ENCODE measurements around the gene HS1BP3.
A peak's percentile ranks its signal among the peaks of the same experiment; 100 is the strongest.

The HS1BP3 gene

GRCh38 chr2:20645301-20645701, 5.6 kb downstream of the HS1BP3 start:
- no peak for DNase-seq

DNA sequence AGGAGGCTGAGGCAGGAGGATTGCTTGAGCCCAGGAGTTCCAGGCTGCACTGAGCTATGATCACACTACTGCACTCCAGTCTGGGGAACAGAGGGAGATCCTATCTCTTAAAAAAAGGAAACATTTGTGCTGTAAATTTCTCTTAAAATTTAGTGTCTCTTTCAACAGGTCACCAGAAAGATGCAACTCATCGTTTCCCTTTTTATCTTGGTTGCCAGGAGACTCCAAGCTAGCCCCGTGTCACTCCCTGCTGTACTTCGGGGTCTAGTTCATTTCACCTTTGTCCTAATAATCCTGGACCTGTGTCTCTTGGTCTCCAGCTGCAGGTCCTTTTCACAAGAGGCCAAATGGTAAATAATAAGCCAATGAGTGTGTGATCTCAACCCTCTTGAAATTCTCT, 7.1 kb downstream of the HS1BP3 start:
- no peak for DNase-seq

DNA sequence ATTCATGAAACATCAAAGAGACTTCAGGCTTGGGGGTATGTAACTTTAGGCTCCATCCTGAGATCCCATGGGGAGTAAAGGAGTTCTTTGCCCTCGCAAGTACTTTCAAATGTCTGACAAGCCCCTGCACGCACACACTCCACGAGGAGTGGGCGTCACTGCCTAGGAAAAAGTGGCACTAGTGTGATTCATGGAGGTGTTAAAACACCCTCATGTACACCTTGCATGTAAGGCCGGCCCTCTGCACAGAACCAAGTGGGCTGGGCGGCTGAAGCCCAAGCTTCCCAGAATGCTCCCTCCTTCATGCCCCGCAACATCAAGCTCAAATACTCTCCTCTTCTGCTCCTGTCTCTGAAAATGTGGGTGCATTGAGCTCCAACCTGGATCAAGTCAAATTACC, 7.8 kb downstream of the HS1BP3 start:
- no peak for DNase-seq

DNA sequence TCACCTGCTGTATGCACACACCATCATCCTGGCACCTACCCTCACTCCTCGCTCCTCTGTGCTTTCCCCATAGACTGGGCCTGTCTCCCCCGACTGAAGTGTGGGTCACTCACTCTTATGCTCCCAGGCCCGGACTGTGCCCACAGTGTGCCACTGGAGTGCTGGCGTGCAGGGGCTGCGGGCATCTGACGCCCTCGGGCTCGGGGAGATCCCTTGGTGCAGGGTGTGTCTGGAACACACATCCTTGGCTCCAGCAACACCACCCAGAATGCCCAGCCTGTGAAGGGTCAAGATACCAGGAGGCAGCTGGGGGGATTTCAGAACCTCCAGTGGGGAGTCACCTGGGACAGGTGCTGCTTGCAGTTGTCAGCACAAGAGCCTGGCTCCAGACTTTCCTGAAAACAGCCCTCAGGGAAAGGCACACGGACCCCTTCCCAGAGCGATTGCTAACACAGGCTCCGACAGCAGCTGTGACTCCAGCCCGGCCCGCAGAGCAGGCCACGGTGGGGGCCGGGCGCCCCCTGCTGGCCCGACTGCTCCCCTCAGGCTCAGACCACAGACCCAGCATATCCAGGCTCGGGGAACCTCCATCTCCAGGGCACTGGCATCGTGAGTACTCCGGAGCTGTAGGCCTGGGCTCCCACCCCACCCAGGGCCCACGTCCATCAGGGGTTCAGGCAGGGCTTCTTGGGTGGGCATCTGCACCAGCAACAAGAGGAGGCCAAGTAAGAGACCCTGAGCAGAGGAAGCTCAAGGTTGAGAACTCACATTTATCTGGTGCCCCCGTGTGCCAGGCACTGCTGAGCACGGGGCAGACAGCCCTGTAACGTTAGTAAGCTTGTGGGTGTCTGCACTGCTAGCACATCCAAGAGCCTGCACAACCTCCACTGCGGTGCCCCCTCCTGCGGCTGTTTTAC, 8.6 kb downstream of the HS1BP3 start:
- DNase-seq, result peak; percentile 49

GRCh38 chr2:20641123-20641985, 9.5 kb downstream of the HS1BP3 start:
- DNase-seq, result no peak

DNA sequence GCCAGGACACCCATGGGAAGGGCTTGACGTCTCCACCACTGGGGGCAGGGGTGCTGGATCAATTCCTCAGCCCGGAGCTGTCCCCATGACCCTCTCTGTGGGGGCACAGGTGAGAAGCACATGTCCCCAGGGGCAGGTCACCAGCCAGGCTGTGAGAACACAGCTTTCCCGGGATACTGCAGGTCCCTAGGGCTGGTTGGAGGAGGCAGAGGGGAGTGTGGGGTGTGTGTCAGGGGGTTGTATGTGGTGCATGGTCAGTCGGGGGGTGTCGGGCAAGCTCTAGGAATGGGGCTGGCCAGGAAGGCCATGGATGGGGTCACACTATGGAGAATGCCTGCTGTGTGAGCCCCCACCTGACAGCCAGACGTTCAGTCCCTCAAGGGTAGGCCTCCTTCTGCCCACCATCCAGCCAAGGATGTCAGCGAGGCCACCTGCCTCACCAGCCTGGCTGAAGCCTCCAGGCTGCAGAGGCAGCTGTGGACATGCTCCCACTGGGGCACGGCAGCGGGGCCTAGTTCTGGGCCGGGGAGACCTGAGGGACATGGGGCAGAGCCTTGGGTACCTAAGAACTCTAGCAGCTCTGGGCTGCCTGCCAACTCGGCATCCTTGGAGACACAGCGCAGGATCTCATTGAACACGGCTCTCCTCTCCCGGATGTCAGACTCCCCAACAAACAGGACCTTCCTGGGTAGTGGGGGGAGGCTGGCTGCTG, 10.3 kb downstream of the HS1BP3 start:
- DNase-seq, result no peak

DNA sequence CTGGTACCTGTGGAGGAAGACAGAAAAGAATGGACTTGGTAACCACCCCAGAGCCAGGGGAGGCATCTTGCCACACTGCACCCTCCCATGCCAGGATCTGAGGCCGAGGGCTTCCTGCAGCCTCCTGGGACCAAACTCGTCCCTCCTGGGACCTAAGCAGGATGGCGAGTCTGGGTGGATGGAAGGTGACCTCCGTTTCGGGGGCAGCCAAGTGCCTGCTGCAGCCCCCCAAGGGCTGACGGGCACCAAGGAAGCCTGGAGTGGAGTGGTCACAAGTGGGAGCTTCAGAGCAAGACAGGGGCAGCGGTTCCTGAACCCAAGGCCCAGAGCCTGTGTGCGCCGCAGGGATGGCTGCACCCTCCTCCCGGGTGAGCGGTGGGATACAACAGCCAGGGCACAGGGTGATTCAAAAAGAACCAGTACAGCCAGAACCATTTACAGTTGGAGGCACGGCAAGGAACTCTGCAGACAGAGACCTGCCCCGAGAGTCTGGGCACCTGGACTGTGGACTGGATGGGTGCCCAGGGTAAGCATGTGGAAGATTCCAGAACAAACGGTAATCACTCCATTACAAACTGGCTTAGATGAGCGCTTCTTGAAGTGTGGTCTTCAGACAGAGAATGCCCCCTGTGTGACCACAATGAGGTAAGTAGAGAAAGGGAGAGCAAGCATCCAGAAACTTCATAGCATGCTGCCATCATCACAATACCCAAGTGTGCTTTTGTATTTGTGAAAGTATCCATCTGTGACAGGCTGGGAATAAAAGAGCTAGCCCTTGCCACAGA, 12.1 kb downstream of the HS1BP3 start:
- DNase-seq, result no peak

DNA sequence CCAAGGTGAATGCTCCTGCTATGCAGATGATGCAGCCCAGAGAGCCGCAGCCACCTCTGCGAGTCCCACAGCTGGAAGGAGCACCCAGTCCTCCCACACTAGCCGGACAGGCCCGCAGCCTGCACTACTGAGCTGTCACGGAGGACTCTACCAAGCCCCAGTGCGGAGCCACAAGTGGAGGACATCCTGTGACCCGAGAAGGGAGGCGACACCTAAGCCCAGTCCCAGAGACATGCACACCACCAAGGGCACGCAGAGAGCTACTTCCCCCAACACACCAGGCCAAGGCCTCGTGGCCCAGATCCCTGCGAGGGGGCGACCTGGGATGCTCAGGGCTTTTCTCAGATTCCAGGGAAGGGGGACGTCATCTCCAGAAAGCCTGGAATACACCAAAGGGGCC, 12.9 kb downstream of the HS1BP3 start:
- no peak for DNase-seq

GRCh38 chr2:20637147-20637546, 13.8 kb downstream of the HS1BP3 start:
- no peak for DNase-seq

DNA sequence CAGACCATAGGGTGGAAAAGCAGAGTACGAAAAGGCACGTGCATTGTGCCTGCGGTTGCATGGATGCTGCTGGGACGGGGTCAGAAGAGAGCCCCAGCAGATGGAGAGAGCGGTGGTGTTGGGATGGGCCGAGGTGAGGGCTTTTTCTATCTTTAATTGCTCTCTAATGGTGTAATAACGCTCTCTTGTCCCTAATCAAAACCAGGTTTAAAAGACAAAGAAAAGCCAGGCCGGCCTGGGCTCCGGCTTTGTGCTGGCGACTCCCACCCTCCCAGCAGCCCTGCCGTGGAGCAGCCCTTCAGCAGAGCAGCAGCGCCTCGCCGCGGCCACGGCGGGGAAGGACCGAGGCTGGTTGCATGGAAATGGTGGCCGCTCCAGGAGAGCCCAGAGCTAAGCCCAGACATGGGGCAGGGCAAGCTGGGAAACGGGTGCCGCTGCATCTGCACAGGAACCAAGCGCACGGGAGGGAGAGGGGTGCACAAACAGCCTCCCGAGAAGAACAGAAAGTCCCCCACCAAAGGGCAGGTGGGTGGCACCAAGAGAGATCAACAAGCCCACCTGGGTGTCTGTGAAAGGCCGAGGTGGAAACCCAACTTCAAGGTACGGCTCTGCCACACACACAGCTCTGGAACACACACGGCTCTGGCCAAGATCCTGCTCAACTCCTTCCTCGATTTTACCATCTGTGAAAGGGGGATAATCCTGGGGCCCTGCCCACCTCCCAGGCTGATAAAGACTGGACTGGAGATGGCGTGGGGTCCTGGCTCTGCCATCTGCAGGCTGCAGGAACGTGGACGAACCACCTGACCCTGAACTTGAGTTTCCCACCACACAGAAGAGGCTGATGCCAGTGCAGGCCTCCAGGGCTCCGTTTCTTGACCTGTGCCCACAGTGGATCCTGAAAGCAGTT, 15.0 kb downstream of the HS1BP3 start:
- DNase-seq, result peak; percentile 47

- DNase-seq, result no peak
Observed at GRCh38 chr2:20635113-20635510, 15.8 kb downstream of the HS1BP3 start.

GRCh38 chr2:20634507-20635112, 16.3 kb downstream of the HS1BP3 start:
- DNase-seq, result no peak

- DNase-seq, result no peak
Observed at GRCh38 chr2:20633794-20634506, 16.9 kb downstream of the HS1BP3 start.

GRCh38 chr2:20633001-20633400, 17.9 kb downstream of the HS1BP3 start:
- no peak for DNase-seq

DNA sequence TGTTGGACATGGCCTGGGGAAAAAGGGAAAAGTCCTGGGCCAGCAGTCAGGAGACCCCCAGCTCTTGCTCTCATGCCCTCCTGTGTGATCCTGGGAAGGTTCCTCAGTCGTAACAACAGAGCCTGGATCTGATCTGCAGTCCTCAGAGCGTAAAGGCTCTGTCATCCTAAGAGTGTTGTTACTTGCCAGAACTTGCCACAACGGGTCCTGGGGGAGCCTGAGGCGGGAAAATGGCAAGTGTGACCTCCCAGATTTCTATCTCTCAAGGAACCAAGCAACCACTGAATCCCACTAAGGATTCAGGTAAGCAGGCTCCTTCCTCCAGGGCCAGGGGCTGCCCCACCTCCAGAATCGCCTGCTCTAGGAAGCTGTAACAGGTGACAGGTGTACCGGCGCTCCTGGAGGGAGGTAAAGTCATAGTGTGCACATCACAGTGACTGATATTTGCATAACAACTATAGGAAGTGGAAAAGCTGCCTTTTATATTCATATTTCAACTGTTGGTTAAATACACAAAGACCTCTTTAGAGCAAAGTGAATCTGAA, 18.4 kb downstream of the HS1BP3 start:
- DNase-seq, result no peak

GRCh38 chr2:20631617-20632307, 19.1 kb downstream of the HS1BP3 start:
- no peak for DNase-seq

- no peak for DNase-seq
Observed at GRCh38 chr2:20630967-20631366, 19.9 kb downstream of the HS1BP3 start.

- no peak for DNase-seq
Observed at GRCh38 chr2:20629581-20630171, 21.2 kb downstream of the HS1BP3 start.

GRCh38 chr2:20629181-20629580, 21.7 kb downstream of the HS1BP3 start:
- DNase-seq, result no peak
